Activated T-helper 1 cell treated with anti-CD3 and anti-CD28 coated beads, Interleukin-2, amount 50 U/mL, for 16 hours (primary cell): Measurements from ENCODE around the gene SESN3.
"Not testable (repeated sequence)": the region's sequence is repeated elsewhere in the genome, so short reads cannot be mapped to it uniquely, and the experiment has no call there.

Source experiments
- DNase-seq, 2 donors: peaks; one replicate each; pipeline ENCODE4 v3.0.0-alpha.2; 2020; ENCODE audit warnings: low read depth in 1 of 2, low spot score in 1 of 2

The SESN3 gene, protein sequence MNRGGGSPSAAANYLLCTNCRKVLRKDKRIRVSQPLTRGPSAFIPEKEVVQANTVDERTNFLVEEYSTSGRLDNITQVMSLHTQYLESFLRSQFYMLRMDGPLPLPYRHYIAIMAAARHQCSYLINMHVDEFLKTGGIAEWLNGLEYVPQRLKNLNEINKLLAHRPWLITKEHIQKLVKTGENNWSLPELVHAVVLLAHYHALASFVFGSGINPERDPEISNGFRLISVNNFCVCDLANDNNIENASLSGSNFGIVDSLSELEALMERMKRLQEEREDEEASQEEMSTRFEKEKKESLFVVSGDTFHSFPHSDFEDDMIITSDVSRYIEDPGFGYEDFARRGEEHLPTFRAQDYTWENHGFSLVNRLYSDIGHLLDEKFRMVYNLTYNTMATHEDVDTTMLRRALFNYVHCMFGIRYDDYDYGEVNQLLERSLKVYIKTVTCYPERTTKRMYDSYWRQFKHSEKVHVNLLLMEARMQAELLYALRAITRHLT

DNA sequence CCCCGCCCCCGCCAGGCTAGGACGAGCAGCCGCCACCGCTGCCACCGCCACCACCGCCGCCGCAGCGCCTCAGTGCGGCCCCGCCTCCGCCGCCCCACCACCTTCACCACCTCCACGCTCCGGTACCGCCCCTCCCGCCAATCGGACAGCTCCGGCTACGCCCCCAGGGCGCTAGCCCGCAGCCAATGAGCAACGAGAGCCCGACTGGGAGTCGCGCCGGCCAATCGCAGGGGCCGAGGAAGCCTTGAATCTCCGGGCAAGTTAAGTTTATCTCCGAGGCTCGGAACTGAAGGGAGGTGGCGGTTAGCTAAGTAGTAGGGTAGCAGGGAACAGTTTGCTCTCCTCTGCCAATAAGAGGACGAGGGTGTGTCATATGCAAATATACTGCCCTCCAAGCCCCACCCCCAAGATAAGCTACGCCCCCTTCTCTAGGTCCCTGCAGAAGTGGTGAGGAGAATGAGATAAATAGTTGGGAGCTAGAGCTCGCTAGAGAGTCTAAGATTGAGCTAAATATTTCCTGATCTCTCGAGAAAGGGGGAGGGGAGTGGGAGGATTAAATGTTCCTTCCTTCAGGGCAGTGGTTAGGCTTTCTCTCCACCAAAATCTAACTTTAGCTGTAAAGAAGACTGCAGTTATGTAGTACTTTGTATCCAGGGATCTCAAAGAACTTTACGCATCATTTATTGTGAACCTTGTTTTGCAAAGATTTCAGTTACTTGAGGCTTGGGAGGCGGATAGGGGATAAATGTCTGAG, at the start of gene SESN3:
SESN3 (minus strand) TSS at position 76 of the 754 bp plus-strand sequence. CDS start 342 bp downstream, outside the sequence.
- DNase-seq = peak; percentile 97 to 98

DNA sequence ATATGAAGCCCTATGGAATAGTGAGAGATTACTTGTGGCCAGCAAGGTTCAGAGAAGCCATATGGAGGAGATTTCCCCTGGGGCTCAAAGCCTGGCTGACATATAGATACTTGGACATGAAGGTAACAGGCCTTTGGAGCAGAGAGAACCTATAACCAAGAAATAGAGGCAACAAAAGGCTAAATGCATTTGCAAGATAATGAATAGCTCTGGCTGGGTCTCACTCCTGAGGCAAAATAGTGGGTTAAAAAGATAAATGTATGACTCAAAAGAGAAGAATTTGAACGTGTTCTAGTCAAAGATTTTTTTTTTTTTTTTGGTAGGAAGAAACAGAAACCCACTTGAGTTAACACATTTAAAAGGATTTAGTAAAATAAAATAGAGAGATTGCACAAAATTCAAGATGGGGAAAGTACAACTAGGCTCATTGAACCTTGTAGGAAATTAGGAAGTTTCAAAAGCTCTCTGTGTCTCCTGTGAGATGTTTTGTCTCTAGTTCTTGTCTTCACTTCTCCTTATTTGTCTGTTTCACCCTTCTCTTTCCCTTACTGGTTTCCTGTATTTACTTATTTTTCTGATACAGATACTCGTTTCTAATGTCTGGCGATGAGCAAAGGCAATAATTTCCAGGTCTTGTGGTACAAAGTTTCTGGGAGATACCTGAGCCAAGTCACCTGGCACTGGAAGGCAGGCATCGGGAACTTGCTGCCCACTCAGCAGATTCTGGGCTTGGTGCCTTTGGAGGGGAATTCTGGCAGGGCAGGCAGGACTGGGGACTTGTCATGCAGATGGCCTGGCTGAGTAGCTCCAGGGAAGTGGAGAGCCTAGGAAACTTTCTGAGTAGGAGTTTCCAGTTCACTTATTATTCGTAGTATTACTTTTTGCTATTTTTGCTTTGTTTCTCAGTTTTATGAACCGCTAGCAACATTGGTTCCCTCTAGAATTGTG, 49.2 kb upstream of the SESN3 start:
- no peak for DNase-seq

DNA sequence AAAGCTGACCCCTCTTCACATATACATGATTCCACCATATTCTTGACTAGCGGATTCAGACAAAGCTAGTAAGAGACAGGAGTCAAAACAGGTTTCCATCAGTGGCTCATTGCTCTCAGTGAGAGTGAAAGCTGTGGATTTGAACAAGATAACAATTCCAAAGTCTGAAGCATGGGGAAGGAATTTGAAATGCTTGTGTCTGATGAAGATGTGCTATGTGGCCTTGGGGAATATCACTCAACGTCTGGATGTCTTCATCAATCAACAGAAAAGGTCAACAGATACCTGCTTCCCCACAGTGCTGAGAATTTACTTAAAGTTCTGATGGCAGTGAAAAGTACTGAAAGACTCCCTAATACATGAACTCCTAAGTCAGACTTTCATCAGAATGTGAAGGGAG, 46.9 kb upstream of the SESN3 start:
- no peak for DNase-seq

DNA sequence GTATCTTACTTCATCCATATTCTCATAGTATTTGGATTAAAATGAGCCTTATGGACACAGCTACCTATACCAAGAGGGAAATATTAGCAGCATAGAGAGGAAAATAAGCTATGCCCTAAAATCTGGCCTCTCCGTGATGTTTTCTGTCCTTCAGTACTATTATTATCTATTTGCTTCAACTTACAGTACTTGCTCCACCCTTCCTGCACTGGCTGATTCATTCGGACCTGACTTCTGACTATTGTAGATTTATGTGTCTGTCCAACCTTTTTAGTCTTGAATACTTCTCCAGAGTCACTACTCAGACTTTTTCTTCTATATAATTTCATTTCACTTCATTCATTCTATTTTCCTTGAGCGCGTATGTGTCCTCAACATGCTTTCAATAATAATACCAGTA, 45.1 kb upstream of the SESN3 start:
- DNase-seq = no peak

DNA sequence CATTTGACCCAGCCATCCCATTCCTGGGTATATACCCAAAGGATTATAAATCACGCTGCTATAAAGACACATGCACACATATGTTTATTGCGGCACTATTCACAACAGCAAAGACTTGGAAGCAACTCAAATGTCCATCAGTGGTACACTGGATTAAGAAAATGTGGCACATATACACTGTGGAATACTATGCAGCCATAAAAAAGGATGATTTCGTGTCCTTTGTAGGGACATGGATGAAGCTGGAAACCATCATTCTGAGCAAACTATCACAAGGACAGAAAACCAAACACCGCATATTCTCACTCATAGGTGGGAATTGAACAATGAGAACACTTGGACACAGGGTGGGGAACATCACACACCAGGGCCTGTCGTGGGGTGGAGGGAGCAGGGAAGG, 42.6 kb upstream of the SESN3 start:
- not testable (repeated sequence) for DNase-seq

DNA sequence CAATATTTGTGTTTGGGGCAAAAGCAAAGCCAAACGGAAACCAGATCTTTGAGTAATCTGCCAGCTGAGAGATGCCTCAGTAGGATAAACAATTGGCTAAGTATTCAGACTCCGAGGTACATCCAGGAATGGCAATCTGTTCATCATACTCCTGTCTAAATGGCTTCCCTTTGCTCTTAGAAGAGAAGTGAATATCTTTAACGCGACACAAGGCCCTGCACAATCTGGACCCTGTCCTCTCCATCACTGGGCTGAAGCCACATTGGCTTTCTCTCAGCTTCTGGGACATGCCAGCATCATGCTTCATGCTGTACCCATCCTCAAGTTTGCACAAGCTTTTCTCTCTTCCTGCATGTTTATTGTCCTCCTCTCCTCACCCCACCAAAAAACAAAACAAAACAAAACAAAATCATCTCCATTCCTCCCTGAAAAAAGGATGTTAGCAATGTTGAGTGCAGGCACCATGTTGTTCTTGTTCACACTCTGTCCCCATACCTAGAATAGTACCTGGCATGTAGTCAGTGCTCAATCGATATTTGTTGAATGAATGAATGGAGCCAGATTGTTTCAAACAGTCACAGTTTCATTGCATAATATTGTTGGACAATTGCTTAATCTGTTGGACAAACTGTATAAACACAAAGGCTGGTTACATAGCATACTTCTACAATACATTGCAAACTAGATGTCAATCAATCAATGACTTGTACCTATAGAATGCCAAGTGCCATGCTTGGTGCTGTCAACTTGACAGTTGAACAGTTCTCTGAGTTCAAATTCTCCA, 38.2 kb upstream of the SESN3 start:
- DNase-seq = no peak

DNA sequence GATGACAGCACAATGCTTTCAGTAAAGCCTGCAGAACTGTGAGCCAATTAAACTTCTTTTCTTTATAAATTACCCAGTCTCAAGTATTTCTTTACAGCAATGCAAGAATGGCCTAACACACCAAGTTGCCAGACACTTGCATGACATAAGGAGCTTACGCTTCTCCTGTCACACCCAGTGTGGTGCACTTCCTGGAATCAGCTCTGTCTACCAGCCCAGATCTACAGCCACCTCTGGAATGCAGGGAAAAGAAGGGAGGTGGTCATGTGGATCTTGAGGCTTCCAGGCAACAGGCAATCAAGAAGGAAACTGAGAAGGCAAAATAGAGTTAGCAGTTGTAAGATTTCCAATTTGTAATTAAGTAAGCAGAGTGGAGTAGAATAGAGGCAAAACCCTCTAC, 37.4 kb upstream of the SESN3 start:
- DNase-seq = no peak

DNA sequence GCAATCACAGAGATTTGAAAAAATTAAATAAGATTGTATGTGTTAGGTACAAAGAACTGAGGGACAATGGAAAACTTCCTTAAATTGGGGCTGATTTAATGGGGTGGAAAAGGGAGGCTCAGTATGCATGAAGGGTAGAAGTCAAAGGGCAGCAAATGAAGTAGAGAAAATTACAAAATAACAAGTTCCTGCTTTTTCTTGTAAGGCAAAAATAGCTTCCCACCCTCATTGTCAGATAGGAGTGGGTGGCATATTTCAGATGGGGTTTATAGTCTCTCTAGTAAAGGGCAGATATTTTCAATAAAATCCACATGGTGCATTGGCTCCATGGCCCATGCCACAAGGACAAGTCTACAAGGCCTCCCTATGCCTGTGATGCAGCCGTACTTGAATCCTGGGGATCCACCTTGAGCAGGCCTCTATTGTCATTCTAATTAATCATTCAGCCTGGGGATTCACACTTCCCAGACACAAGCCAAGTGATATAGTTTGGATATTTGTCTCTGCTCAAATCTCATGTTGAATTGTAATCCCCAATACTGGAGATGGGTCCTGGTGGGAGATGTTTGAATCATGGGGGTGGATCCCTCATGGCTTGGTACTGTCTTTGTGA, 36.7 kb upstream of the SESN3 start:
- DNase-seq = no peak

DNA sequence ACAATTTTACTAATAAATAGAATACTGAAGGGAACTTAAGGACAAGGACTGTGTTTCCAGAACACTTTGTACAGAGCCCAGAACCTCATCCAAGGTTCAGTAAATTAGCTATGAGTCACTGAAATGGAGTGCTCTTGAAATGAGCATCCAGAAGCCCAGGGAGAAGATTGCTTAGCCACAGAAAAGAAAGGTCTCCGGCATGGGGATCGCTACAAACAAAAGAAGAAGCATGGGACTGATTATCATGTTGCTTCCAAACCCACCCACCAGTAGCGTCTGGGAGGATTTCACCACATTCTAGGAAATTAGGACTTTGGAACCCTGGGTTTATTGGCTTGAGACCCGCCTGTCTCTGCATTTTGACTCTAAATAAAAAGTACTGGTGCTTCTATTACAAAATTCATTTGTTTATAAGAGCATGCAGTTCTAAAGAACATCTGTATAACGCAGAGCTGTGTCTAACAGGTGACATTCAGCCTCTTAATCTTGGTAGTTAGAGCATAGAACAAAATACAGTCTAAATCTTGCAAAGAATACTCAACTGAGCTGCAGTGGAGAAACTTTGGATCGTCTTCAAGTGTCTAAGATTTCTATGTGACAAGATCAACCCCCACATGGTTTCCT, 35.9 kb upstream of the SESN3 start:
- no peak for DNase-seq

DNA sequence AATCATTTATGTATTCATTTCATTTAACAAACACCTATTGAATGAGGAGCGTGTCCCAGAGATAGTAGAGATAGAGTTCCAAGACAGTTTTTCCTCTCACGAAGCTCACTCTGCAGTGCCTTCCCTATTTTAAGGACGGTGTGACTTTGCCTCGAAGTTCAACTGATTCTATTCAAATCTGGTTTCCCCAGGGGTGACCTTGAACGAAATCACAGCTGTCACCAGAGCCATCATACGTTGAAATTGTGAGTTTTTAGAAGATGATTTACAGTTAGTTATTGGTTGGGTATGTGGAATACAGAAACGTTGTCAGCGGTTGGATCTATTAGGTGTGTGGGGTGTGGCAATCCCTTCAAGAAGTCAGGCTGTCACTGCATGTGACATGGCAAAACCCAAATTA, 33.9 kb upstream of the SESN3 start:
- no peak for DNase-seq

DNA sequence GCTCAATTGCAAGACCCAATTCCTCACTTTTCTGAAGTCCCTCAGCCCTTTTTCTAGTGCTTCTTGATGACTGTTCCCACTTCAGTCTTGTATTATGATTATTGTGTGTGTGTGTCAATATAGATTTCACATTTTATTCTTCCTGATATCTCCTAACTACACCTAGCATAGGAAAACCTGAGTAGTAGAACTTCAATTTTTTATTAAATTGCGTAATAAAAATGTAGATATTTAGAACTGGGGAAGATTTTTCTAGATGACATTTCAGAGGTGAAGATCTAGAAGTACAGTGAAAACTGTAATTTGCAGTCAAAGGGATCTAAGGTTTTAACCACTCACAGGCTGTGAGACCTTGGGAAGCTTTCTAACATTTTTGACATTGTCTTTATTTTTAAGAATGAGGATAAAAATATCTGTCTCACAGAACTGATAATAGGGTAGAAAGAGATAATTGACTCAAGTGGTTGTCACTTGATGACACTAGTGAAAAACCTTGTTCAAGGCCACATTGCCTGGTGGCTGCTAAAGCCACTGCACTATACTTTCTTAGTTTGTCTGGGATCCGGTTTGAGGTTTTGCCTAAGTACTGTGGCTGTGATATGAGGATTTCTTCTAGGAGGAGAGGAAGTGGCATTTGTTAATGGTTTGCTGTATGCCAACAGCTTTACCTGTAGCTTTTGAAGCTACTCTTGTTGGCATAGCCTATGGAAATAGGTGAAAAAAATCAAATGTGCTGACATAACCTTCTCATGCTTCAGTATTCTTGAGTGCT, 32.2 kb upstream of the SESN3 start:
- no peak for DNase-seq

DNA sequence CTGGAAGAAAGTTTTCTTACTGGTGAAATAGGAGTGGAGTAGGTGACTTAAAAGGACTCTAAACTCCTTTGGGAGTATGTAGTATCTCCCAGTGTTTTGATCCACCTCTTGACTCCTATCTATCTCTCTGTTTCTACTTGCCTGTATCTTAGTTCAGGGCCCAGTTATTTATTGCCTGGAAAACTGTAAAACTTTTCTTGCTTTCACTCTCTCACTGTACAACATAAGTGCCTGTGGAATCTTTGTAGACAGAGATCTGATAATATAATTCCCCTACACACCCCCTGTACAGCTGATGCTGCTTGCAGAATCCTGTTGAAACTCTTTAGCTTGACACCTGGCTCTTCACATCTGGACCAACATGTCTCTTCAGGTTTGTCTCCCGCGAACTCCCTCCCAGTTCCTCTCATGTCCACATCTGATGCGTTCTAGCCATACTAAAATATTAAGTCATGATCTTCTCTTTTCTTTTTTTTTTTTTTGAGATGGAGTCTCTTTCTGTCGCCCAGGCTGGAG, 26.5 kb upstream of the SESN3 start:
- DNase-seq = no peak

DNA sequence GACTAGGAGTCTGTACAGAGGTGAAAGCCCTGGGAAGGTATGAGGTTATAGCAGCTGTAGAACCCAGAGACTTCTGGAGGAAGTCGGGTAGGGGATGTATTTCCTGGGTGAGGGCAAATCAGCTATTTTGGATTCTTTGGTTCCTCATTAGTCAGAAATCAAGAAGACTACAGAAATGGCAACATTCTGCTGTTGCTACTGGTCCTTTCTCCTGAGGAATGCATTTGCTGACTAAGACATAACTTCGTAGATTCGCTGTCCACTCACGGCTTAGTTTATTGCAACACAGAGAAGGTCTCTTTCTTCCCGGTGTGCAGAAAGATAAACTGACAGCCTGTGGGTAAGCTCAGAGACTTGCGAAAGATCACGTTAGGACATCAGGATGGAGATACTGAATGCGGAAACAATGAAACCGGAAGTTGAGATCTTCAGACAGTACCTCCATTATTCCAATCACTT, 25.3 kb upstream of the SESN3 start:
- DNase-seq = no peak

DNA sequence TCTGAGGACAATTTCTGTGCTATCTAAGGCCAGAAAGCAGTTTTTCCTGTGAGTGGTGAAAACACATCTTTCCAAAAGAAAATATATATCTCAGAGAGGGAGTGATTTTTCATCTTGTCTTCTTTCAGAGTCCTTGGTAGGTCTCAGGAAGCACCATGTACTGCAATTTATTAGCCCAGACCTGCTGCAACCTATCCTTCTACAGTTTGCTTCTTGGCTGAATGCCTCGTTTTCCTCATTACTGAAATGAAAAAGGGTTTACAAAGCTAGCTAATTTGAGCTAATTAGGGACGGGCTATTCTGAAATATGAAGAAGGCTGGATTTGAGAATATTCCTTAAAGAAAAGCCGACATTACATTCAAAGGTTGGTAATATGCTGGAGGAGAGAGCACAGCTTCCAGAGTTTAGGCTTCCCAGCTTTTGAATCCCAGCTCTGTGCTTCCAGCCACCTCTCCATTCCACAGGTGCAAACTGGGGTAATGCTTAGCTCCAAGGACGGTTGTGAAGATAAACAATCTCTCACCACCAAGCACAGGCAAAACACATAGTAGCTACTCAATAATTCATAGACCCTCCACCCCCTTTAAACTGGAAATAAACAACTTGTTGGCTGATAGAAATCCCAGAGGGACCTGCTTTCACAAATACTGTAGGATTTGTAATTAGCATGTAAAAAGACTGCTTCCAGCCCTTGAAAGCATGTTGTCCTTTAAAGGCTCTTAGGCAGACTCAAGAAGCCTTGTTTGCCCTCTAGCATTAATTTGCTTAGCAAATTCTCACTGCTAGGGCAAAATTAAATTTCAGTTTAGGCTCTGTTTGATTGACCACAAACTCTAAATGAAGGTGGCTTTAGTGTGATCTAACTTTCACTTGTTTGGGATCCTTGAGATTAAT, 24.5 kb upstream of the SESN3 start:
- no peak for DNase-seq

DNA sequence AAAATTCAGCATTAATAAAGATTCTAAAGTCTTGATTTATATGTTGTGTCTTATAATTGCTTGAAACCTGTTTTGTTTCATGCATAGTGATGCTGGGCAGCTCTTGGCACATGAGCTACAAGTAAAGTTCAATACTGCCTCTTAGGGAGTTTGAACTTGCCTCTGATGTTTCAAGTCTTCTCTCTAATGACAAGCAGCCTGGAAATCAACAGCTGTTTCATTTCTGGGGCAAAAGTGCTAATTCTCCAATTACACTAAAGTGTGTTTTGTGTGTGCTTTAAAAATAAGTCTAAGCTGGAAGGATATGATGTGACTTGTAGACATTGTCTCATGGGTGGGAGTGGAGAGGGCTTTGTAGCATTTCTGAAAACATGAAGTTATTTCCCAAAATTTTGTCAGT, 23.7 kb upstream of the SESN3 start:
- DNase-seq = no peak

DNA sequence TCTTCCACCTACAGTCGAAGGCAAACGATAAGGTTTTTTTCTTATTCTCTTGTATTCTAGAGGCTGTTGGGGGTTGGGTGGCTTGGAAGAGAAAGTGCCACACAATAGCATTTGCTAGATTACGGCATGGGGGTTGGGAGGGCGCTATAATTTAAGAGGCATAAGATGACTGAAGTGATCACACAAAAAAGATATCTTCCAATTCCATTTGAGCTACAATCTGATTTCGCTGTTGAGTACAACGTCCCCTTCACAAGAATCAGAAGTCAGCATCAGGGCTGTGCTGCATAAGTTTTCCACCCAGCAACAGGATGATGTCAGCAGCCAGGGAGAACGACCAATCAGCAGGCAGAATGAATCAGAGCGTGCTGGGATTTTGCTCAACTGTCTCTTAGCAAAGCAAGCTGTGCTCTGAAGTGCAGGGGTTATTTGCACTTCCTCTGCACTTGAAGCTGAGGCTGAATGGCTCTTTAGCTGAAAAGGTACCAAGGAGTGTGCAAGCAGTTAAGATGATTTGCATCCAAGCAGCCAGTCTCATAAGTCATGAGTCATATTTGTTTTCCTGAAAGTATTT, 23.2 kb upstream of the SESN3 start:
- peak; percentile 40 to 55 for DNase-seq

DNA sequence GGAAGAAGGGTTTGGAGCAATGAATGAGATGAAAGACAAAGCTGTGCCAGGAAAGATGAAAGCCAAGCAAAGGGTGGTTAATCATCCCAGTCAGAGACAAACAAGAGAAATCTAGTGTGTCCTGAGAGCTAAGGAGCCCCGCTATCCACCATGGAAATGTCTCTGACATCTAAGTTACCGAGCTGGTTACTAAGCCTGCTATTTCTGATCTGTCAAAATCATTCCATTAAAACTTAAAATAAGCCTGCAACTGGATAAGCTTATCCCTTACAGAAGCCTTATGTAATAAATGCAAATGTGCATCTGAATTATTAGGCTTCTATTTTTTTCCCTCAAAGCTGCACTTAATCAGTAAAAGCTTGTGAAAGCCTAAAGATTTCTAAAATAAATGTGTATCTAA, 22.1 kb upstream of the SESN3 start:
- DNase-seq = no peak
